Activated CD4-positive, alpha-beta T cell treated with anti-CD3 and anti-CD28 coated beads, Interleukin-2, amount 50 U/mL, for 16 hours (primary cell): ENCODE data around the gene FAM83D.

Experiments
- DNase-seq: peaks from one replicate; pipeline ENCODE4 v3.0.0-alpha.2; 2020

The FAM83D gene

DNA sequence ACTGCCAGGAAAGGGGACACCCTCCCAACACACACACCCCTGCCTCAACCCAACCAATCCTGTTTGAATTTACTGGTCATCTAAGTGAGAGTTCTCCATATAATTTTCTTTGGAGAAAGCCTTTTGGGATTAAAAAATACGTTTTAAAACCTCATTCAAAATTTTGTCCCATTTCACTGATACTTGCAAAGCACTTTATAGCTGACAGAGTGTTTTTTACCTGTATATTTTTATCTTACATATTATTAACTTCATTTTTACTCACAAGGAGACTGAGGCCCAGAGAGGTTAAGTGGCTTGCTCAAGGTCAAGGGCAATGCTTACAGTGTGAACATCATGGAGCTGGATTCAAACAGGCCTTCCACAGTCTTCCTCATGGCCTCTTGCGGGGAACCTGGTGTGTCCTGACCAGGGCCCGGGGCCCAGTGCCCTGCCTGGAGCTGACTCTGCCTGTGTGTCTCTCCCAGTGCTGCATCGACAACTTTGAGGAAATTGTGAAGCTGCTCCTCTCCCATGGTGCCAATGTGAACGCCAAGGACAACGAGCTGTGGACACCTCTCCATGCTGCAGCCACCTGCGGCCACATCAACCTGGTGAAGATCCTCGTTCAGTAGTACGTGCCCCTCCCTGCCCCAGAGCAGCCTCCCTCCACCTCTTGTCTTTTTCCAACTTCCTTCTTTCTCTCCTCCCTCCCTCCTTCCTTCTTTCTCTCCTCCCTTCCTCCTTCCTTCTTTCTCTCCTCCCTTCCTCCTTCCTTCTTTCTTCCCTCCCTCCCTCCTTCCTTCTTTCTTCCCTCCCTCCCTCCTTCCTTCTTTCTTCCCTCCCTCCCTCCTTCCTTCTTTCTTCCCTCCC, 30.9 kb upstream of the FAM83D start:
- DNase-seq, result no peak

DNA sequence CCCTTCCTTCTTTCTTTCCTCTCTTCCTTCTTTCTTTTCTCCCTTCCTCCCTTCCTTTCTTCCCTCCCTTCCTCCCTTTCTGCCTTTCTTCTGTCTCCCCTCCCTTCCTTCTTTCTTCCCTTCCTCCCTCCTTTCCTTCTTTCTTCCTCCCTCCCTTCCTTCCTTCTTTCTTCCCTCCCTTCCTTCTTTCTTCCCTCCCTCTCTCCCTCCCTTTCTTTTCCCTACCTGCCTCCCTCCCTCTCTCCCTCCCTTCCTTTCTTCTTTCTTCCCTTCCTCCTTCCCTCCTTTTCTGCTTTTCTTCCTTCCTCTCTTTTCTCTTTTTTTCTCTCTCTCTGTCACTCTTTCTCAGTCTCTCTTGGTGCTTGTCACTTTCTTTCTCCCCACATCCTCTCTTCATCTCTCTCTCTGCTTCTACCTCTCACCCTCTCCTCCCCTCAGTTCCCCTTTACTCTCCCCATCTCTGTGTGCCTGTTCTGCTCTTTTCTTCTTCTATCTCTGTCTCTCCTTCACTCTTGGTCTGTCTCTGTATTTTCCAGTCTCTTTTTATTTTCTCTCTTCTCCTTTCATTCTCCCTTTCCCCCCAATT, 30.1 kb upstream of the FAM83D start:
- DNase-seq, result no peak

DNA sequence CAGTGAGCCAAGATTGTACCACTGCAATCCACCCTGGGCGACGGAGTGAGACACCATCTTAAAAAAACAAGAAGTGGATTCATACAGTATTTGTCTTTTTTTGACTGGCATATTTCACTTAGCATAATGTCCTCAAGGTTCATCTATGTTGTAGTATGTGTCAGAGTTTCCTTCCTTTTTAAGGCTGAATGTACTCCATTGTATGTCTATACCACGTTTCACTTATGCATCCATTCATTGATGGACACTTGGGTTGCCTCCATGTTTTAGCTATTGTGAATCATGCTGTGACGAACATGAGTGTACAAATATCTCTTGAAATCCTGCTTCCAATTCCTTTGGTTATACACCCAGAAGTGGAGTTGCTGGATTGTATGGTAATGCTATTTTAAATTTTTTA, 28.9 kb upstream of the FAM83D start:
- no peak for DNase-seq

DNA sequence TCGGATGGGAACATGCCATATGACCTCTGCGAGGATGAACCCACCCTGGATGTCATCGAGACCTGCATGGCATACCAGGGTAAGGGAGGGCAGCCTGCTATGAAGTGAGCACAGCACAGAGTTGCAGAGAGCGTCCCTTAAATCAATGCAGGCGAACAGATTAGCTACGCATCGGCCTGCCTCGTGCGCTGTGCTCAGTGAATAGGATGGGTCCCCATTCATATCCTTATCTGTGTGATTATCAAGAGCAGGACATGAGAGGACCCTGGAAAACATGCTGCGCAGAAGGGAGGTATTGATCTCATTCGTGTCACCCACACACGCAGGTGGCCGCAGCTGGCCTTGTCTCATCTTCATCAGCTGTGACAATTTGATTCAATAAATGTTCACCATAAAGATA, 25.6 kb upstream of the FAM83D start:
- DNase-seq, result no peak

DNA sequence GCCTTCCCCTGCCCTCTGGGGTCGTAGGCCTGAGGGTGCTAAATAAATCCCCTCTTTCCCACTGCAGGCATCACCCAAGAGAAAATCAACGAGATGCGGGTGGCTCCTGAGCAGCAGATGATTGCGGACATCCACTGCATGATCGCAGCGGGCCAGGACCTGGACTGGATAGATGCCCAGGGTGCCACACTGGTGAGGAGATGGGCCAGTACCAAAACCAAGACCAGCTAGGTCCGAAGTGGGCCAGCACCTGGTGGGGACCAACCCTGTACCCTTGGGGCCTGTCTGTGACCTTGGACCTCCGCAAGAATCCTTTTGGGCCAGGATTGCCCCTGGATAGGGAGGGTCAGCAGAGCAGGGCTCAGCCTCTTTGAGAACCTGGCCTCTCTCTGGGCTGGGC, 23.6 kb upstream of the FAM83D start:
- DNase-seq, result no peak

DNA sequence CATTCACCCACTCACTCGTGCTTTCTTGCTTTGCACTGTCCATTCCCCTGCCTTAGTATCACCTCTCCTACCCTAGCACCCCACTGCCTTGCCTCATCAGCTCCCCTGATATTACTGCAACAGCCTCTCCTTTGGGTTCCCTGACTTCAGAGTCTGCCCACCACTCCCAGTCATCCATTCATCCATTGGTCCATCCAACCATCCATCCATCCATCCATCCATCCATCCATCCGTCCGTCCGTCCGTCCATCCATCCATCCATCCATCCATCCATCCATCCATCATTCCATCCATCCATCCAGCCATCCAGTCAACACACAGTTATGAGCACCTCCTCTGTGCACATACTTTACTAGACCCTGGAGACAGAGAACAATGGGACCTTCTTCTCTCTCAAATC, 22.9 kb upstream of the FAM83D start:
- DNase-seq, result no peak

DNA sequence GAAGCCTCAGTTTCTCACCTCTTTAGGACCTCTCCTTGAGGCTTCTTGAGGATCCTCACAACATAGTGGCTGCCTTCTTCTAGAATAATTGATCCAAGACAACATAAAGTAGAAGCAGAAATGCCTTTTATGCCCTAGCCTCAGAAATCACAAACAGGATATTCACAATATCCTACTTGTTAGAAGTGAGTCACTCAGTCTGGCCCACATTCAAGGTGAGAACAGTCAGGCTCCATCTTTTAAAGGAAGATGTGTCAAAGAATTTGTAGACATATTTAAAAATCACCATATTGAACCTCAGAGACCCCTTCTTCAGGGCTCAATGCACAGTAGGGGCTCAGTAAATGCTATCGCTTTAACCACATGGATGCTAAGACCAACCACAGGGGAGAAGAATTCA, 20.8 kb upstream of the FAM83D start:
- no peak for DNase-seq

DNA sequence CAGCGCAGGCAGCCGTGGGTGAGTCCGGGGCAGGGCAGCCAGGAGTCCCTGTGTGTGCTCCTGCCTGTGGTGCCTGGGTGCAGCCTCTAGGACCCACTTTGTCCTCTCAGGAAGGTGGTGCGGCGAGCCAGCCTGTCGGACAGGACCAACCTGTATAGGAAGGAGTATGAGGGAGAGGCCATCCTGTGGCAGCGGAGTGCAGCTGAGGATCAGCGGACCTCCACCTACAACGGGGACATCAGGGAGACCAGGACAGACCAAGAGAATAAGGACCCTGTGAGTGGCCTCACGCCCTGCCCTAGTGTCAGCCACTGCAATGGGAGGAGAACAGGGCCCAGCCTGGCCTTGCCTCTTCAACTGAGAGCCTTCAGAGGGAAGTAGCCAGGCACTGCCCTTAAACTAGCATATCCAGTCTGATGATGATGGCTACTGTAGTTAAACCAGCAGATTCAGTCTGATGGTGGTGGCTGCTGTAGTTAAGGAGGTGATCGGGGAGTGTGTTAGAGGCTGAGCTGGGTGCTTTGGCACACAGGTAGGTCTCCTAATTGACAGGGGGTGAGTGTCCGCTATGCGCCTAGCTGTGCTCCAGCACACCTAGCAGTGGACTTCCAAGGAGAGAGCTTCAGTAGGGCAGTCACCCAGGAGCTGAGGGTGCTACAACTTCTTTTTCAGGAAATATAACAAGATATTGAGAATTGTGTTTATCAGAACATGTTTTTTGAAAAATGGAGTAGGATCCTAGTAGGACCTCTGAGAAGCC, 18.1 kb upstream of the FAM83D start:
- DNase-seq, result no peak

DNA sequence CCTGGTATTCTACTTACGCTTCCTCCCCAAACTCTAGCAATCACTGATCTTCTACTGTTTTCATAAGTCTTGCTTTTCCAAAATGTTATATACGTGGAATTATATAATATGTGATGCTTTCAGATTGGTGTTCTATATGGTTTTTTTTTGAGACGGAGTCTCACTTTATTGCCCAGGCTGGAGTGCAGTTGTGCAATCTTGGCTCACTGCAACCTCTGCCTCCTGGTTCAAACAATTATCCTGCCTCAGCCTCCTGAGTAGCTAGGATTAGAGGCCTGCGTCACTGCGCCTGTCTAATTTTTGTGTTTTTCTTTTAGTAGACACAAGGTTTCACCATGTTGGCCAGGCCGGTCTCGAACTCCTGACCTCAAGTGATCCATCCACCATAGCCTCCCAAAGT, 10.9 kb upstream of the FAM83D start:
- DNase-seq, result no peak

DNA sequence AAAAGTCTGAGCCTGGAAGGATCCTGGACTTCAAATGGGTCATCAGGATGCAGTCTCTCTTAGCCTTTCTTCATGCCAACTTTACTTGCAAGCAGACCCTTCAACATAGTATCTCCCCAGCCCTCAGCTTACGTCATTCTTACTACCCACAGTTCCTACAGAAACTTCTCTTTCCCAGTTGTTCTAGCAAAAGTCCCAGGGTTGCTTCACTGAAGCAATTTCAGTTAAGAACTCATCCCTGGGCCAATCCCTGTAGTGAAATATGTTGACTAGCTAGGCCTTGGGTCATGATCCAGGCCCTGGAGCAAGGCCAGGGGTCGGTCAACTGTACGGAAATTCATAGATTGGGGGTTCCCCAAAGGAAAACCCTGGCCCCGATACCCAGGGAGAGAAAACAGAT, 8.6 kb upstream of the FAM83D start:
- DNase-seq, result no peak

DNA sequence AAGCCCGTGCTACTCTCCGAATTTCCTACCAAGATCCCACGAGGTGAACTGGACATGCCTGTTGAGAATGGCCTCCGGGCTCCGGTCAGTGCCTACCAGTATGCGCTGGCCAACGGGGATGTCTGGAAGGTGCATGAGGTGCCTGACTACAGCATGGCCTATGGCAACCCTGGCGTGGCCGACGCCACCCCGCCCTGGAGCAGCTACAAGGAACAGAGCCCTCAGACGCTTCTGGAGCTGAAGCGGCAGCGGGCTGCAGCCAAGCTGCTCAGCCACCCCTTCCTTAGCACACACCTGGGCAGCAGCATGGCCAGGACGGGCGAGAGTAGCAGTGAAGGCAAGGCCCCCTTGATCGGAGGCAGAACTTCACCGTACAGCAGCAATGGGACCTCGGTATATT, 8.0 kb upstream of the FAM83D start:
- DNase-seq, result no peak

DNA sequence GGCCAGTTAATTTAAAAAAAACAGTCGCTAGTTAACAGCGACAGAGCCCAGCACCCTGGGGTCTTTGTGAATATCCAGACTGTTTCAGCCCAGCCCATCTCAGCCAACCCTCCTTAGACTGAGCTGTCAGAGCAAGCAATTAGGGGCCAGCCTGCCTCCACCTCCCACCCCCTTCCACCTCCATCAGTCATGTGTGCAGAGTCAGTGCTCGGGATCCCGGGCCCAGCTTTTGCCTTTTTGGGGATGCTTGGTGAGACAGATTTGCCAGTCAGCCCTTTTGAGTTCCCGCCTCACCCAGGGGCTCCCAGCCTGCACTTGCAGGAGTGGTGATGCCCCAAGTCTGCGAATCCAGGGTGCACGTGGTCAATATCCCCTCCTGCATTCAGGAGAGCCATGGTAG, 6.5 kb upstream of the FAM83D start:
- DNase-seq, result no peak

DNA sequence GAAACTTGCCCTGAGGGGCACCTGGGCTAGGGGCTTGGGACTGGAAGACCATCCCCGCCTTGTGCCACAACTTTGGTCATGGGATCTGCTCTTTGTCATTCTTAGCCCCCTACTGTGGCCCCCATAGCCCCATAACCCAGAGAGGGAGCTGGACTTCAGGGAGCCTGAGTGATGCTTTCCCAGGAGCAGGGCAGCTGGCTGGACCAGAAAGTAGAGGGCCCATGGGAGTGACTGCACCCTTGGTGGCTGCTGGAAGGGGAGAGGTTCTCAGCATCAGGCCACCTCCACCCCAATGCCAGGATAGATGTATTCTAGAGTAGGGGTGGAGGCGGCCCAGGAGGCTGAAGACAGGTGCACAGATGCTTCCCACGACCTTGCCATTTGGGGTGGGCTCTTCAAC, 5.8 kb upstream of the FAM83D start:
- DNase-seq, result no peak

DNA sequence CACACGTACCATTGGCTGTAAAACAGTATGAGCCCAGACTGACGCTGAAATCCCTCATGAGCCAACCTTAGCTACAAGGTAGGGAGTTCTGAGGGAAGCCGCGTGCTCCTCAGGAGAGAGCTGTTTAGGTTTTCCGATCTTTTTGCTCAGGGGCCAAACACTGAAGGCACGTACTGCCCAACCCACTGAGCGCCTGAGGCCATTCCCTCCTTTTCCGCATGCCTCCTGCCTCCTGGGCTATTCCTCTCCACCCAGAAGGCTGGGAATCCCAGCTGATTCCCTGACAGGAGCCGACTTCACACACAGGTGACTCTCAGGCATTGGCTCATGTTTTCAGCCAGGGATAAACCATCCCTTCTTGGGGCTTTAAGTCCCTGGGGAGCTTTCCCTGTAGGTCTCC, 5.4 kb upstream of the FAM83D start:
- no peak for DNase-seq

DNA sequence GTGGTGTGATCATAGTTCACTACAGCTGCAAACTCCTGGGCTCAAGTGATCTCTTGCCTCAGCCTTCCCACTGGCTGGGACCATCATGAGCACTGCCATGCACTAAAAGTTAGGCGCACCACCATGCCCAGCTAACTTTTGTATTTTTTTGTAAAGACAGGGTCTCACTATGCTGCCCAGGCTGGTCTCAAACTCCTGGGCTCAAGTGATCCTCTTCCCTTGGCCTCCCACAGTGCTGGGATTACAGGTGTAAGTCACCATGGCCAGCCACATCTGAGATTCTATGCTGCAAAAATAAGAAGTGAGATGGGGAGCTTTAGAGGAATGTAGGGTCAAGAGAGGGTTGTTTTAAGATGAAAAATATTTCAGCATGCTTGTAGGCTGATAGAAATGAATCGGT, 1.5 kb upstream of the FAM83D start:
- no peak for DNase-seq

DNA sequence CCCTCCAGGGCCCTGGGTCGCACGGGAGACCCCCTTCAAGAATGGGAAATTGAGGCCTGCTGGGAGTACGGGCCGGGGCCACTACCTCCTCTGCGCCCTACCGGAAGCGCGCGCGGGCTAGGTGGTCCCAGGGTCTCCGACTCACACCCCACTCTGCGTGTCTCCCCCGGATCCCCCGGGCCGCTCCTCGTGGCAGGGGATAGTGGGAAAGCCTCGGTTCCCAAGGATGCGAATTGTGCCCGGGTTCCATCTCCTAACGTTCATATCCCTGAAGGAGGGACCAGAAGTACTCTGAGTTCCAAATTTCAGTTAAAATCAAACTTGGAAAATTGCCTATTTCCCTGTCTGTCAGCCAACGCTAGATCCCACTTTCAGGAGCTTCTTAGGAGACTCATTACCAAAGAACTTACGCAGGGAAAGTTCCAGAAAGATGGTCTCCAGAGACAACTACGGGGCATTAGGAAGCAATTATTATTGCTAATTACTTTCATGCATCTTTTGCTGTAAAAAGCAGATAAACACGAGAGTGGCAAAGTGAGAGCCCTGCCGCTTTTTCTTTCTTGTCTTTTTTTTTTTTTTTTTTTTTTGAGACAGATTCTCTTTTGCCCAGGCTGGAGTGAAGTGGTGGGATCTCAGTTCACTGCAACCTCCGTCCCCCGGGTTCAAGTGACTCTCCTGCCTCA, 858 bp downstream of the FAM83D start:
- no peak for DNase-seq

DNA sequence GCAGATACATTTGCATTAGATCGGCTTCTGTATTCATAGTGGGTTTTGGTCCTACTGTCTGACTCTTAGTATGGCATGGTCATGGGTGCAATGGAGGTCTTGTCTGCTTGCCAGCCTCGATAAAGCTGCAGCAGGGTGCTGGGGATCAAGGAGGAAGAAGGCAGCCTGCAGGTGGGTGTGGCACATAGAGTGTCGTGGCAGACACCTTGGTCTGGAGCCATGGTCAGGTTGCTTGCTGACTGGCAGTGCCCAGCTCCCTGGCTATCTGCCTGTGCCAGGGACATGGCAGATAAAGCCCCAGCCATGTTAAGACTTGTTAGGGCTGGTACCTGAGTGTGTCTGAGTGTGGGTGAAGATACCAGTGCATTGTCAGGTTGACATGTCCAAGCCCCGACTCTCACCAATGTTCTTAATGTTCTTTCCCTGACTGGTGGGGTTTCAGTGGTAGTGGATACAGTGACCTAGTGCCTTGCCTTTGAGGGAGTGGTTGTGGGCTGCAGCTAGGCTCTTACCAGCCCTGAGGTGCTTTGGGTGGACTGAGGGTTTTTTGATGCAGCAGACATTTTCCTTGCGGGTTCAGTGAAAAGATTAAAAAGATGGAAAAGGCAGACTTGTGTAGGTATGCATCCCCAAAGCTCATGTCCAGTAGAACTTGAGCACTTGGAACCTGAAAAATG, 1.8 kb downstream of the FAM83D start:
- no peak for DNase-seq

DNA sequence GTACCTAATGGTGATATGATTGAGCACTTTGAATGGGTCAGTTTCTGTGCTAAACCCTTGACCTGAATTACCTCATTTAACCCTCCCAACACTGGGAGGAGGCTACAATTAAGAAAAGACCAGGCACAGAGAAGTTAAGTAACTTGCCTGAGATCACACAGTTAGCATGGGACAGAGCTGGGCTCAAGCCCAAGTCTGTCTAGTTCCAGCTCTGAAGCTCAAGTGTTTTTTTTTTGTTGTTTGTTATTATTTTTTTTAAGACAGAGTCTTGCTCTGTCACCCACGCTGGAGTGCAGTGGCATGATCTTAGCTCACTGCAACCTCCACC, 4.0 kb downstream of the FAM83D start:
- no peak for DNase-seq

DNA sequence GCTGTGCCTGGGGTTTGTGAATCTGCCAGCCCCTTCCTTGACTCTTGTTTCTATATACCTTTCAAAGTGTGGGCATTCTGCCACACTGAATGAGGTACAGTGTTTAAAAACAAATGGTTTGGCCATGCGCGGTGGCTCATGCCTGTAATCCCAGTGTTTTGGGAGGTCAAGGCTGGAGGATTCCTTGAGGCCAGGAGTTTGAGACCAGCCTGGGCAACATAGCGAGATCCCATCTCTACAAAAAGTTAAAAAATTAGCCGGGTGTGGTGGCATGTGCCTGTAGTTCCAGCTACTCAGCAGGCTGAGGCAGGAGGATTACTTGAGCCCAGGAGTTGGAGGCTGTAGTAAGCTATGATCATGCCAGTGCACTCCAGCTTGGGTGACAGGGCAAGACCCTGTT, 5.8 kb downstream of the FAM83D start:
- DNase-seq, result no peak

DNA sequence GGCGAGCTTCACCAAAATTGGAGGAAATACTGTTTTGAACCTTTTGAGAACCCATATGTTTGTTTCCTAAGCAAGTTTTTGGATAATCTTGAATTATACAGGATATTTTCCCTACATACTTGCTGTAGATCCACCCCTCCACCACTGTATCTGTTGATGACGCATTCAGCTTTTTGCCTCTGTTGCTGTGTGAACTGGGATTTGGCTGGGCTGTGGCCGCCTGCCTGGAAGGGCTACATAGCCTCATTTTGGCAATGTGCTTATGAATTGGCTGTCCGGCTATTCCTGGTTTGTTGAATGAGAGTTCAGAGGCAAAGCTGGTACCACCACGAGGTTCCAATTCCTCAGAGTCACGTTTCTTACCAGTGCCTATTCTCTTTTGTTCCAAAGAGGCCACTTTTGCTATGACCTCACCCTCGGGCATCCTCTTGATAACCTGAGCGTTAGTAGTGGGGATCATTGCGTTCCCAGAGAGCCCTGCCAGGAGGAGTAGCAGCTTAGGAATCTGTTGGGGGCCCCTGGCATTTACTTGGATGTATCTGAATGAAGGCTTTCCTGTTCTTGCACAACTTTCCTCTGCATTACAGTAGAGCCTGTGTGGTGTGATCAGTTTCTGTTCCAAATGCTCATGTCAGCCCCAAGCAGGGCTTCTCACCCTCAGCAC, 6.4 kb downstream of the FAM83D start:
- DNase-seq, result no peak

DNA sequence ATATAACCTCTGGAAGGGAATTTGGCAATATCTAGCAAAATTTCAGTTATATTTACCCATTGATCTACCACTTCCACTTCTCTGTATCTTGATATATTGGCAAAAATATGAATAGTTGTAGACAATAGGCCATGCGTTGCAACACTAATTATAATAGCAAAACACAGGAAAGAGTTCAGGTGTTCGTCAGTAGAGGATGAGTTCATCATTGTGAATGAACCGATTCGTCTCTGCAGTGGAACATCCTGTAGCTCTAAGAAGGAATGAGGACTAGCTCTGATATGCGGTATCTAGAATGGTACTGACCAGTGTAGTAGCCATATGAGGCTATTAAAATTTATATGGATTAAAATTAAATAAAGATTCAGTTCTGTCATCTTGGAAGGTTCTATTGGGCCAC, 8.3 kb downstream of the FAM83D start:
- no peak for DNase-seq

DNA sequence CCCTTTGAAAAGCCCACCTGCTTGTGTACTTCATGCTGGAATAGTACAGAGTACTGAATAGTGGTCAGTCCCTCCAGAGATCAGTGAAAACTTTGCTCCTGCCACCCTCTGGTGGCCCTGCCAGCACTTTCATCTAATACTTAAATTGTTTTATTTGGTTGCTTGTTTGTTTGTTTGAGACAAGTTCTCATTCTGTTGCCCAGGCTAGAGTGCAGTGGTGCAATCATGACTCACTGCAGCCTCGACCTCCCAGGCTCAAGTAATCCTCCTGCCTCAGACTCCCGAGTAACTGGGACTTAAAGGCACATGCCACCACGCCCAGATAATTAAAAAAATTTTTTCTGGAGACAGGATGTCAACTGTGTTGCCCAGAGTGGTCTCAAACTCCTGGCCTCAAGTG, 9.1 kb downstream of the FAM83D start:
- DNase-seq, result no peak

DNA sequence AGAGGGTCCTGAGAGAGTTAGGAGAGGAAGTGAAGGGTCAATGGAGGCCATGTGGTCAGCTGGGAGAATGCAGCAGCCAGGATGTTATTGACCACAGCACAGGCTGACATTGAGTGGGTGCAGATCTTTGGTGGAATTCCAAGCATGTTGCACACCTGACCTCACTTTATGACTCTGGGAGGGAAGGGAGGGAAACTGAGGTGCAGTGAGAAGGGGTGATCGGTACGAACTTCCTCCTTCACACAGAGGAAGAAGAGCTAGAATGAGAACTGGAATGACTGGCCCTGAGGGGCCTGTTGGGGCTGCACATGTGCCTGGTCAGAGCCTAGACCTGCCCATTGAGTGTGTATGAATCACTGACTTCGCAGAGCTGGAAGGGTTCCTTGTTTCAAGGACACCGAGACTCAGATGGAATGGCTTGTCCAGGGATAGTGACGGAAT, 9.8 kb downstream of the FAM83D start:
- no peak for DNase-seq
